Measurements from ENCODE around the gene HECTD2. TPM values are rescaled to one million over a fixed set of nuclear protein-coding genes. Genes with fewer than 3 reads are reported as not detected.

Gene HECTD2
- total and polyA plus RNA-seq, 2 of the 8 experiments (the other 6 are each of a cell fraction or from before 2014, with no cell fraction given): 5.7 to 11.9 TPM

DNA sequence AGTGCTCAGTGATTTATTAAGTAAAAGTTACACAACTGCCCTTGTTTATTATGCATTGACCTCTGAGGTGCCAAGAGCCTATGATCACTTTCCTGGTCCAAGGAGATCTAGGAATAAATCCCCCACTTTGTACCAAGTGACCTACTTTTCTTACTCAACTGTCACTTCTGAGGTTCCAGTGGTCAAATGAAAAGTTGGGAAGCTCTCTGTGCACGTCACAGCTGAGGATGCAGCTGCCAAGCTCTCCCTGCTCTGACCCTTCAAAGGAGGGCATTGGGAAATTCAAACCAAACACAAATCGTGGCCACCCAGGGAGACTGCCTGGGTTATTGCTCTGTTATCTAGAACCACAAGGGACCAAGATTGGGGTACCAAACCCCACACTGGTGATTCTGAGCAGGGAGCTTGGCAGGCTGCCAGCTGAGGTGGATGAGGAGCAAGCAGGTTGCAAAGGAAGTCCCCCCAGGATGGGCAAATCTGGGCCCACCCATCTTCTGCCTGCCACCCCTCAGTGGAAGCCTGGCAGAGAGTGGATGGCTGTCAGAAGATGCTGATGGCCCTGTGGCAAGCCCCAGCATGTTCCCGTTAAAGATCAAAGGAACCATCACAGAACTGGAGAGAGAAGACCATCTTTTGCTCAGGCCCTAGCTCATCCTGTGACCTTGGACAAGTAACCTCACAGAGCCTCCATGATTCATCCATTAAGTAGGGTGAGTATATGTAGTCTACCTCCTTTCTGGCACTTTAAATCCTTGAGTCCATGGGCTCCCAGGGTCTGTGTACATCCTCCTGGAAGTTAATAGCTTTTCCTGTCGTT lies 116.0 kb downstream of the HECTD2 start (continued):
- TF ChIP-seq, protein P1, sequence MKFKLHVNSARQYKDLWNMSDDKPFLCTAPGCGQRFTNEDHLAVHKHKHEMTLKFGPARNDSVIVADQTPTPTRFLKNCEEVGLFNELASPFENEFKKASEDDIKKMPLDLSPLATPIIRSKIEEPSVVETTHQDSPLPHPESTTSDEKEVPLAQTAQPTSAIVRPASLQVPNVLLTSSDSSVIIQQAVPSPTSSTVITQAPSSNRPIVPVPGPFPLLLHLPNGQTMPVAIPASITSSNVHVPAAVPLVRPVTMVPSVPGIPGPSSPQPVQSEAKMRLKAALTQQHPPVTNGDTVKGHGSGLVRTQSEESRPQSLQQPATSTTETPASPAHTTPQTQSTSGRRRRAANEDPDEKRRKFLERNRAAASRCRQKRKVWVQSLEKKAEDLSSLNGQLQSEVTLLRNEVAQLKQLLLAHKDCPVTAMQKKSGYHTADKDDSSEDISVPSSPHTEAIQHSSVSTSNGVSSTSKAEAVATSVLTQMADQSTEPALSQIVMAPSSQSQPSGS (IDR thresholded peaks at IDR 0.05; ENCODE audit: low read length): no peak

Data from H1 (cell line).